ENCODE results near the gene SDHB. TPM values are rescaled to one million over a fixed set of nuclear protein-coding genes. Genes with fewer than 3 reads are reported as not detected.

SDHB gene
- total and polyA plus RNA-seq, 12 donors: 52.3 to 243 (median 152) TPM

DNA sequence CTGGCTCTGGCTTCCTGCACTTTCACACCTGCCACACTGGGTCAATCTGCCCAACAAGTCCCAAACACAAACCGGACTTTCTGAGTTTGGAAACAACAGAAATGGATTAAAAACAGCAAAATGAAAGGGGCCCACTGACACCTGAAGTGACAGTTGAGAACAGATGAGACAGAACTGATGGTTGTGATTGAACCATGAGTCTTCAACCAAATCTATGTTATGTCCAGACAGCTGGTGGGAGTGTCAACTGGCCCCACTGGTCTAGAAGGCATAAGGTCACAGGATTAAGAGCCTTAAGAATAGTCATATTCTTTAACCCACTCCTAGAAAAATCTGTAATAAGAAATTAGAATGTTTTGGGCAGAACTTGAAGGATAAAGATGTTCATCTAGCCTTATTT, 29.1 kb downstream of the SDHB start:
- peak in 1 of 7 donors; percentile 8 for DNase-seq
- H3K27ac ChIP-seq: no peak overlapping the region
- peaks cover 0 to 90% of the 10 kb centered on the region in 2 donors for H3K36me3 ChIP-seq (replicated peaks in 1 of 2)
- no peaks in the 10 kb centered on the region for H3K9me3 ChIP-seq (replicated peaks in 1 of 3)
- WGBS, 4 donors: 83 to 100% (median 91%) methylated on average over 1 of the region's 1 CpG
- TF ChIP-seq POLR2A (IDR thresholded peaks at IDR 0.05): no peak
- TF ChIP-seq, protein P1, sequence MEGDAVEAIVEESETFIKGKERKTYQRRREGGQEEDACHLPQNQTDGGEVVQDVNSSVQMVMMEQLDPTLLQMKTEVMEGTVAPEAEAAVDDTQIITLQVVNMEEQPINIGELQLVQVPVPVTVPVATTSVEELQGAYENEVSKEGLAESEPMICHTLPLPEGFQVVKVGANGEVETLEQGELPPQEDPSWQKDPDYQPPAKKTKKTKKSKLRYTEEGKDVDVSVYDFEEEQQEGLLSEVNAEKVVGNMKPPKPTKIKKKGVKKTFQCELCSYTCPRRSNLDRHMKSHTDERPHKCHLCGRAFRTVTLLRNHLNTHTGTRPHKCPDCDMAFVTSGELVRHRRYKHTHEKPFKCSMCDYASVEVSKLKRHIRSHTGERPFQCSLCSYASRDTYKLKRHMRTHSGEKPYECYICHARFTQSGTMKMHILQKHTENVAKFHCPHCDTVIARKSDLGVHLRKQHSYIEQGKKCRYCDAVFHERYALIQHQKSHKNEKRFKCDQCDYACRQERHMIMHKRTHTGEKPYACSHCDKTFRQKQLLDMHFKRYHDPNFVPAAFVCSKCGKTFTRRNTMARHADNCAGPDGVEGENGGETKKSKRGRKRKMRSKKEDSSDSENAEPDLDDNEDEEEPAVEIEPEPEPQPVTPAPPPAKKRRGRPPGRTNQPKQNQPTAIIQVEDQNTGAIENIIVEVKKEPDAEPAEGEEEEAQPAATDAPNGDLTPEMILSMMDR (IDR thresholded peaks at IDR 0.05): no peak
- no peaks in the 10 kb centered on the region for H3K27me3 ChIP-seq
- no peak overlapping the region for H3K4me3 ChIP-seq
- intact Hi-C loops (cut with DNase I): no loop called here
- no peaks in the 10 kb centered on the region for H3K4me1 ChIP-seq (replicated peaks in 1 of 2)

DNA sequence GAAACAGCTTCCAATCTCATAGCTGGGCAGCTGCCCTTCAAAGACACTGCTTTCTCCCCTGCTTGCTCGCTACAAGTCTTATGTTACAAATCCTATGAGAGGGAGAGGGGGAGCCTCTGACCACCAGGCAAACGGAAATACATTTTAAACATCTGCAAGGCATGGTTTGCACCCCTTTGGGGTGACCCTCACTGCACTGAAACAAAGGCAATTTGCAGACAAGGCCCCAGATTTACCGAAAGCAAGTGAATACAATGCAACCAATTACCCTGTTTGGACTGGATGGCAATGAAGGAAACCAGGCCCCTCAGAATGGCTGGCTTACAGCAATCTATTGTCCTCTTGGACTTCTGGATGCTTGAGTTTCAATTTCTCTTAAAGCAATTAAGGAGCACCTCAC, 30.3 kb downstream of the SDHB start:
- no peak overlapping the region for H3K4me3 ChIP-seq
- TF ChIP-seq, protein P1 (IDR thresholded peaks at IDR 0.05): no peak
- TF ChIP-seq POLR2A (IDR thresholded peaks at IDR 0.05): no peak
- no peaks in the 10 kb centered on the region for H3K9me3 ChIP-seq (replicated peaks in 1 of 3)
- 63 to 90% (median 81%) methylated on average over 3 of the region's 3 CpGs for WGBS, 4 donors
- intact Hi-C loops (cut with DNase I): no loop called here
- peaks cover 0 to 98% of the 10 kb centered on the region in 2 donors for H3K36me3 ChIP-seq (replicated peaks in 1 of 2)
- peak in 1 of 7 donors; percentile 36 for DNase-seq
- no peaks in the 10 kb centered on the region for H3K4me1 ChIP-seq (replicated peaks in 1 of 2)
- H3K27ac ChIP-seq: no peak overlapping the region
- H3K27me3 ChIP-seq: no peaks in the 10 kb centered on the region

DNA sequence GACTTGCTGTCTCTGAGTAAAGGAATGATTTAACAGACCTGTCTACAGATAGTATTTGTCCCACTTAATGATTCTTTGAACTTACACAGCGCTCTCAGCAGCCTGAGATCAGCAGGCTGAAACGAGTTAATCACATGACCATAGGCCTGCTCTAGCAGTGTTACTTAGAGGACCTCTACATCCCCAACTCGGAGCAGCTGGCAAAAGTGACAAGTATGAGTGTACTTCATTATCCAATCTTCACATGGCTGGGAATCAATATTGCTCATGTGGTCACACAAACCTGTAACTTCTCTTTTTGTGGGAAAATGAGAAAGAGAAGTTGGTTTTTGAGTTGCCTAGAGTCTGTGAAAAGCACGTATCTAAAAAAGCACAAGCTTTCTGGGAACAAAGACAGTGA, 30.7 kb downstream of the SDHB start:
- H3K27me3 ChIP-seq: no peaks in the 10 kb centered on the region
- H3K9me3 ChIP-seq (replicated peaks in 1 of 3): no peaks in the 10 kb centered on the region
- H3K36me3 ChIP-seq (replicated peaks in 1 of 2): peaks cover 0 to 100% of the 10 kb centered on the region in 2 donors
- WGBS, 4 donors: 53 to 71% (median 67%) methylated on average over 4 of the region's 4 CpGs
- no peak overlapping the region for H3K27ac ChIP-seq
- no peaks in the 10 kb centered on the region for H3K4me1 ChIP-seq (replicated peaks in 1 of 2)
- intact Hi-C loops (cut with DNase I): no loop called here
- no peak overlapping the region for H3K4me3 ChIP-seq
- TF ChIP-seq, protein P1 (IDR thresholded peaks at IDR 0.05): no peak
- no peak for TF ChIP-seq POLR2A (IDR thresholded peaks at IDR 0.05)
- peak in 1 of 7 donors; percentile 44 for DNase-seq

DNA sequence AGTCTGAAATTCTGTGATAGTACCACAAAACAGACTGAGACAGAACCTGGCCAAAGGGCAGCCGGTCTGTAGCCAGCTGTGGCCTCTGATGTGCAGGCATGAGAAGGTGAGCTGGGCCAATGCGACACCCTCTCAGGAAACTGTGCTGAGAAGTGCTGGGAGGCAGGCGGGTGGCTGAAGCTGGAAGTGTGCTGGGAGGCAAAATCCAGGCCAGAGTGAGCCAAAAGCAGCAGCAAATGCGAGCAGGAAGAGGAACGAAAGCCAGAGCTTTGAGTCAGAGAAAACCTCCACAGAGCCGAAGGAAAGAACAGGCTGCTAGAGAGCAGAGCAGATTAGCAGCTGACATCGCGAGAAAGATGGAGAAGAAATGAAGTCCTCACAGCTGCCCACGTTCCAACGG, 31.9 kb downstream of the SDHB start:
- H3K4me1 ChIP-seq (replicated peaks in 1 of 2): no peaks in the 10 kb centered on the region

More for the DNA sequence above, 31.9 kb downstream of the SDHB start:
- peak in 1 of 7 donors; percentile 31 for DNase-seq
- intact Hi-C loops (cut with DNase I): no loop called here
- Histone ChIP-seq H3K36me3 (replicated peaks in 1 of 2) (peaks cover 0 to 93% of the 10 kb centered on the region in 2 donors), H3K9me3 (replicated peaks in 1 of 3) (no peaks in the 10 kb centered on the region), H3K27me3 (no peaks in the 10 kb centered on the region), H3K27ac (no peak overlapping the region), H3K4me3 (no peak overlapping the region)
- TF ChIP-seq, protein P1 (IDR thresholded peaks at IDR 0.05): no peak
- TF ChIP-seq POLR2A (IDR thresholded peaks at IDR 0.05): no peak
- WGBS, 4 donors: 87 to 93% (median 91%) methylated on average over 10 of the region's 10 CpGs

Measured in adrenal gland (tissue), 12 donors.